CD4-positive, alpha-beta T cell treated with Interleukin-17A for 4 hours (primary cell): ENCODE measurements around the gene HPN.
"Not testable (repeated sequence)": the region's sequence is repeated elsewhere in the genome, so short reads cannot be mapped to it uniquely, and the experiment has no call there.

Source experiments
- DNase-seq: peaks from one replicate; pipeline ENCODE4 v3.0.0-alpha.2; 2020; ENCODE audit warnings: mixed read lengths

The HPN gene

GRCh38 chr19:35088131-35088913, 46.8 kb downstream of the HPN start:
- DNase-seq, result no peak

DNA sequence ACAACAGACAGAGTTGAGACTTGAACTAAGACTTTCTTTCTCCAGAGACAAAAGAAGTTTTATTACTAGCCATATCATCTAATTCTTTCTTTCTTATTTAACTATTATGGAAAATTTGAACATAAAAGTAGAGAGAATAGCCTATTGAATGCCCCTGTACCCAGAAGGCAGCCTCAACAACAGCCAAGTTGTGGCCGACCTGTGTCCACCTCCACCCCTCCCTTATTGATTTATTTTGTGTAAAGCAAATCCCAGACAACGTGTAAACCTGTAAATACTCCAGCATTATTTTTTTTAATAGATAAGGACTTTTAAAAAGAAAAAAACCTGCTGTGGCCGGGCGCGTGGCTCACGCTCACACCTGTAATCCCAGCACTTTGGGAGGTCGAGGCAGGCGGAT, 48.0 kb downstream of the HPN start:
- DNase-seq, result no peak

DNA sequence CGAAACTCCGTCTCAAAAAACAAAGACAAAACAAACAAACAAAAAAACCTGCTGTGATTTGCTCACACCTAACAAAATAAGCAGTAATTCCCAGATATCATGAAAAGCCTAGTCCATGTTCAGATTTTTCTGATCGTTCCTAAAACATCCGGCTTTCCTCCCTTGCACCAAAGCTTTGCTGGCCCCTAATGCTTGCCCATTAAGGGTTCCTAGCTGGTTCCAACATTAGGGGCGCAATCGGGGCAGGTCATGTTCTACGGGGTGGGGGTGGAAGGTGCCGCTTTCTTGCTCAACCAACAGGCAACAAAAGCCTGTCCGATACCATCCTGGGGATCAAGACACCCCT, 48.6 kb downstream of the HPN start:
- DNase-seq, result no peak

DNA sequence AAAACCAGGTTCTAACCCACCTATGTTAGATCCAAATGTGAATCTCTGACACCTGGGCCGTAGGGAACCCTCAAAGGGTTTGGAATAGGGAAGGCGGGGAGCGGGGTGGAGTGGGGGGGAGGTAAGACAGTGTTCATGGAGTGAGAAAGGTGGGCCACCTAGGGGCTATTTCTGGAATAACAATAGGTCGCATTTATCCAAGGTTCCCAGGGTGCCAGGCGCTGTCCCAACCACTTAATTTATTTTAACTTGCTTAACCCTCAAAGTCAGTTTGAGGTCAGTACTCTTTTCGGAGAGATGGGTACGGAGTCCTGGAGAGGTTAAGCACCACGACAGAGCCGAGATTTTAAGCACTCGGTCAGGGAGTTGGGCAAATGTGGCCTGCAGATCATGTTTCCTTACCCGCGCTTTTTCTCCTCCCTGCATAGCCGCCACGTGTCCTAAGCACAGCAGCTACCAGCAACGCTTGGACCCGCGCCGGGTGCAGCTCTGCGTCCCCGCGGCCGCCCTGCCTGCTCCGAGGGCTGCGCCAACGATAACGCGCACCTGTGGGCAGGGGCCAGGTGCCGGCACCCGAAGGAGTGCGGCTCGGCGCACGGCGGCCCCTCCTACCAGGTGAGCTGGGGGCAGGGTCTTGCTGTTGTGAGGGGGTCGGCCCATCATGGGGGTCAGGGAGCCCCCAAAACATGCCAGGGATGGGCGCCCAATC, 49.1 kb downstream of the HPN start:
- DNase-seq, result peak; percentile 62

- no peak for DNase-seq
Measured at GRCh38 chr19:35093430-35093829, 51.9 kb downstream of the HPN start.

DNA sequence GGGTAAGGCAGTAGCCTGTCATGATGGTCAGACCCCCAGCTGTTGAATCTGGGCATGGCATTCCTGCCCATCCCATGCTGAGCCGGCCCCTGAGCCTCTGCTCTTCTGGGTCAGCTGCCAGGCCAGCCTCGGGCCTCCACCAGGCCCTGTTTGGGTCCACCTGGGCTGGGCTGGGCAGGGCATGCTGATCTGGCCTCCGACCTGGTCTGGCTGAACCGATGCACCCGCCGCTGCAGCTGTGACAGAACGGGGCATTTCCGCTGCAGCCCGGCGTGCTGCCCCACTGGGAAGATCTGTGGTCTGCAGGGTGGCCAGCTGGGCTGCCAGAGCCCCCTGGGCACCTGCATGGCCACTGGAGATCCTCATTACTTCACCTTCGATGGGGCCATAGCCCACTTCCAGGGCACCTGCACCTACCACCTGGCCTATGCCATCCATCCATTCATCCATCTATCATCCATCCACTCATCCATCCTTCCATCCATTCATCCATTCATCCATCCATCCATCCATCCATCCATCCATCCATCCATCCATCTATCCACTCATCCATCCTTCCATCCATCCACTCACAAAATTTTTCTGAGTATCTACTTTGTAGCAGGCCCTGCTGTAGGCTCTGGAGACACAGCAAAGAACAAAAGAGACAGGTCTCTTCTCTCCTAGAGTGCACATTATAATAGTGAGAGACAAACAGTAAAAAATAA, 52.6 kb downstream of the HPN start:
- DNase-seq, result no peak

- no peak for DNase-seq
Measured at GRCh38 chr19:35094656-35095055, 53.1 kb downstream of the HPN start.

- DNase-seq, result no peak
Measured at GRCh38 chr19:35095667-35096368, 54.3 kb downstream of the HPN start.

GRCh38 chr19:35098413-35099049, 57.0 kb downstream of the HPN start:
- DNase-seq, result no peak

- DNase-seq, result no peak
Measured at GRCh38 chr19:35099155-35099896, 57.8 kb downstream of the HPN start.

DNA sequence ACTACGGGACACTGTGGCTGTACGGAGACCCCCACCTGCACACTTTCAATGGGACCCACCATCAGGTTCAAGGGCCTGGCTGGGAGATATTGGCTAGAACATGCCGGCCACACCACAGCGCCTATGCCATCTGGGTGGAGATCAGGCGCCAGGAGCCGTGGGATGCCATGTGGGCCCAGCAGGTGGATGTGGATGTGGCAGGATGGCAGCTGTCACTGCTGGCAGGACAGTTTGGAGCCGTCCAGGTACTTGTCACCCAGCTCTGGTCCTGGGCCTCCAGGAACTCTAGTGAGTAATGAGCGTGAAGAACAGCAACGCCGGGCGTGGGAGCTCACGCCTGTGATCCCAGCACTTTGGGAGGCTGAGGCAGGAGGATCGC, 58.4 kb downstream of the HPN start:
- DNase-seq, result no peak

GRCh38 chr19:35100588-35101533, 59.3 kb downstream of the HPN start:
- DNase-seq, result no peak

DNA sequence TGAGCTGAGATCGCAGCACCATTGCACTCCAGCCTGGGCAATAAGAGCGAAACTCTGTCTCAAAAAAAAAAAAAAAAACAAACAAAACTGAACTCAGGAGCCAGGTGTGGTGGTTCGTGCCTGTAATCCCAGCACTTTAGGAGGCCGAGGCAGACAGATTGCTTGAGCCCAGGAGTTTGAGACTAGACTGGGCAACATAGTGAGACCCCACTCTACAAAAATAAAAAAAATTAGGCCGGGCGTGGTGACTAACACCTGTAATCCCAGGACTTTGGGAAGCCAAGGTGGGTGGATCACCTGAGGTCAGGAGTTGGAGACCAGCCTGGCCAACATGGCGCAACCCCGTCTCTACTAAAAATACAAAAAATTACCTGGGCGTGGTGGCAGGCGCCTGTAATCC, 60.4 kb downstream of the HPN start:
- not testable (repeated sequence) for DNase-seq

GRCh38 chr19:35103614-35104013, 62.1 kb downstream of the HPN start:
- not testable (repeated sequence) for DNase-seq

DNA sequence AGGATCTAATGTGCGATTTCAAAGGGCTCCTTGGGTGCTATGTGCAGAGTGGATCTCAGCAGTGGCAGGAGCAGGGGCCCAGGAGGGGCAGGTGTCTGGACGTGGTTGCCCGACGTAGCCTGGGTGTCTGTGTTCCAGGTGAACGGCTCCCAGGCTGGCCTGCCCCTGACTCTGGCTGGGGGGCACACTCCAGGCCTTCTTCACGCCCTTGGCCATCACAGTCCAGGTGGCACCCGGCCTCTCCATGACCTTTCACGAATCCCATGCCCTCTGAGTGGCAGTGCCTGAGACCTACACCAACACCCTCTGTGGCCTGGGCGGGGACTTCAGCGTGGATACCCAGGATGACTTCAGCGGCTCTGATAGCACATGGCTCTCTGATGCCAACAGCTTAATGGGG, 62.8 kb downstream of the HPN start:
- DNase-seq, result no peak

GRCh38 chr19:35105047-35105410, 63.5 kb downstream of the HPN start:
- DNase-seq, result no peak

- no peak for DNase-seq
Measured at GRCh38 chr19:35105411-35106290, 64.1 kb downstream of the HPN start.

- no peak for DNase-seq
Measured at GRCh38 chr19:35106291-35106583, 64.7 kb downstream of the HPN start.

GRCh38 chr19:35106898-35107541, 65.5 kb downstream of the HPN start:
- DNase-seq, result no peak

DNA sequence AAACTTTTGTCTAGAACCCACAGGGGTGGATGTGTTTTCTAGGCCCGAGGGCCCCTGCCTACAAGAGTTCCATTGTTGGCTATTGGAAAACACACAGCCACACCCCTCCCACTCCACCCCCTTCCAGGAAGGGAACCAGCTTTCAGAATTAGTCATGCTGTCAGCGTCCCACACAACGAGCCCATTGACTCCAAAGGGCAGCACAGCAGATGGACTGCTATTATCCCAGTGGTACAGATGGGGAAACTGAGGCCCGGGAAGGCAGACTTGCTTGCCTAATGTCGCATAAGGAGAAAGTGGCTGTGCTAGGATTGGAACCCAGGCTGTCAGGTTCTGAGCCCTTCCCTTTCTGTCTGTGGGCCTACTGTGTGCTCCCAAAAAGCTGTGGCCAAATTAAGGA, 66.0 kb downstream of the HPN start:
- no peak for DNase-seq
